HG03460 (cell line): ENCODE results near the gene WFIKKN1.

Experiments used
- ATAC-seq: cut with Tn5 transposase; IDR thresholded peaks from one replicate; pipeline ENCODE4 v1.9.1; 2021; ENCODE audit not compliant: unreplicated experiment

The WFIKKN1 gene

GRCh38 chr16:636206-637080, 5.7 kb downstream of the WFIKKN1 start, which contains the start of gene METTL26:
Gene METTL26, minus strand, starts transcription at chr16:636305. Its CDS starts 15 bp downstream, at chr16:636290.
- ATAC-seq = peak; percentile 68

DNA sequence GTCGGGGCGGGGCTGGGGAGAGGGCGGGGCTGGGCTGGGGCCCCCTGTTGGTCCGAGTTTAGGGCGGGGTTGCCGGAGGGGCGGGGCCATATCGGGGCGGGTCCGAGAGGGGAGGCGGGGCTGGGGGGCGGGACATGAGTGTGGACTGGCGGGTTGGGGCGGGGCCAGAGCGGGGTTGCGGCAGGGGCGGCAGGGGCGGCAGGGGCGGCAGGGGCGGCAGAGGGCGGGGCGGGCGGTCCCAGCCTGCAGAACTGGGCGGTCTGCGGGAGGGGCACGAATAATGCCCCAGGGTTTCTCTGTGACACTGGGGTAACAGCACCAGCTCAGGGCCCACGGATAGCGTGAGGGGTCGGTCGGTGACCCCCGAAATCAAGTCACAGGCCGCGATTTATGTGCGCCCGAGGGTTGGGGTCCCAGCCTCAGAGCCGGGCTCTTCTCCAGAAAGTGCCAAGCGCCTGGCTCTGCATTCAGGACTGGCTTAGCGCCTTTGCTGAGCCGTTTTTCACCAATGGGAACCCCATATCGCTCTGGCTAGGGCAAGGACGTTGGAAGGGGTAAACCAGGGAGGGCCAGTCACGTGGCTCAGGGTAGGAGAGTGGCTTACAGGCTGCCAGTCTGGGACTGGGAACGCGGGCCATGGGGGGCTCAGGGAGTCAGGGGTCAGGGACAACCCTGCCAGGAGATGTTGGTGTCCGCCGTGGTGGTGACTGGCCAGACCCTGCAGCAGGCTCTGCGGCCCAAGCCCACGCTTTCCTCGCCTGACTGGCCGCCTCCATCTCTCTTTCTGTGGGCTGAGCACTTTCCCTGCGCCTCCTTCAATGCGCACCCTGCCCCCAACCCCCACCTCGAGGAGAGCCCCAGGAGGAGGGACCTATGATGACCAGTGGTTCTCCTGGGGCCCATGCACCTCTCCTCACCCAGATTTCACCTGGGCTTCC, 6.6 kb downstream of the WFIKKN1 start:
- ATAC-seq = no peak

GRCh38 chr16:638034-638543, 7.3 kb downstream of the WFIKKN1 start:
- no peak for ATAC-seq

- ATAC-seq = no peak
Measured at GRCh38 chr16:638836-639235, 8.1 kb downstream of the WFIKKN1 start.

DNA sequence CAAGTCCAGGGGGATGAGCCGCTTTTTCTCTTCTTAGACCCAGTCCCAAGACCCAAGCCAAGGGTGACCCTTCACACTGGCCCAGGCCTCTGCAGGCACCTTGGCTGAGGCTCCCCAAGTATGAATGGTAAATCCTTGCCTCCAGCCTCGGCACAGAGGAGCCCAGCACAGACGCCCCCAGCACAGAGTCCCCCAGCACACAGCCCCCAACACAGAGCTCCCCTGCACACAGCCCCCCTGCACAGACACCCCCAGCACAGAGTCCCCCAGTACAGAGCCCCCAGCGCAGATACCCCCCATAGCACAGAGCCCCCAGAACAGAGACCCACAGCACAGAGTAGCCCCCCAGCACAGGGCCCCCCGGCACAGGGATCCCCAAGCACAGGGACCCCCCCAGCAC, 9.8 kb downstream of the WFIKKN1 start:
- no peak for ATAC-seq

- ATAC-seq = peak; percentile 46
Measured at GRCh38 chr16:641326-642188, 10.8 kb downstream of the WFIKKN1 start, which contains the start of gene MCRIP2. Gene MCRIP2, plus strand, starts transcription at chr16:641828. Its CDS starts 164 bp downstream, at chr16:641992.

DNA sequence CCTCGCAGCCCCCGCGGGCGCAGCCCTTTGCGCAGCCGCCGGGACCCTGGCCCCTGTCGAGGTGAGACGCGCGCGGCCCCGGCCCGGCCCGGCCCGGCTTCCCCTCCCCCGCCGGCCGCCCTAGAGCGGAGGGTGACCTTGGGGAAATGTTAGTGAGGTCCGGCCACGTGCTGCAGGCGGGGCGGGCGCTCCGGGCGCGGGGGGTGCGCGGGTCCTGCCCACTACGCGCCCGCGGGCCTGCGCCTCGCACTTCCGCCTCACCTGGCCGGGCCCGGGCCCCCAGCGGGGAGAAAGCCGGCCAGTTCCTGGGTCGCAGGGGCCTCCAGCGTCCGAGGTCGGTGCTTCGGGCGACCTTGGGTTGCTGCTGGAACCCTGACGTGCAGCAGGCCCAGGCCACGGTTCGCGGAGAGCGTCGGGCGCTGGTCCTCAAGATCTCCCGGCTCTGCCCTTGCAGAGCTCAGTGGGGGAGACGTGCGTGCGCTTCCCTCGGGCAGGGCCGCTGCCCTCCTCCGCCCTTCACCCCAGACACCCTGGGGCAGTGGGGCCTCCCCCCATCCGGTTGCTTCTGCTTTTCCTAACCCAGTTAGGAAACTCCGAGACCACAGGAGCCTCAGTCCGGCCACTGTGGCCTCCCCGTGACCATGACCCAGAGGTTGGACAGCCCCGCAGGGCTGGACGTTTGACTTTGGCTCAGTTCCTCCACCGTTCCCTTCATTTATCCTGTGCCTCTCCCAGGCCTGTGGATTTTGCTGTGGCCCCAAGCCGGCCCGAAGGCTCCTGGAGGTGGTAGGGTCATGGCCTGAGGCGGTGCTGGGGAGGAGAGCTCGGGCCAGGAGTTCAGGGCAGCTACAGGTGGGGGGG, 11.6 kb downstream of the WFIKKN1 start:
- ATAC-seq = peak; percentile 40

DNA sequence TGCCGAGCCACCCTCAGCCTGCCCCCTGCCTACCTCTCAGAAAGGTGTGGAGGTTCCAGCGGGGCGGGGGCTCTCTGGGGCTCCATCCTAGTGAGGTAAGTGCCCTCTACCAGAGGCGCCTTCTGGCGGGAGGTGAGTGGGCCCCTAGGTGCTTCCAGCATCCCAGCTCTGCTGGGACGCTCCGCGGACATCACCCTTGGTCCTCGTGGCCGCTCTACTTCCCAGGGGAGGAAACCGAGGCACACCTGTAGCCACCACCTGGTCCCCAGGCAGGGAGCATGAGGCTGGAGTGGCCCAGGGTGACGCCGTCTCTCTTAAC, 12.2 kb downstream of the WFIKKN1 start:
- no peak for ATAC-seq

DNA sequence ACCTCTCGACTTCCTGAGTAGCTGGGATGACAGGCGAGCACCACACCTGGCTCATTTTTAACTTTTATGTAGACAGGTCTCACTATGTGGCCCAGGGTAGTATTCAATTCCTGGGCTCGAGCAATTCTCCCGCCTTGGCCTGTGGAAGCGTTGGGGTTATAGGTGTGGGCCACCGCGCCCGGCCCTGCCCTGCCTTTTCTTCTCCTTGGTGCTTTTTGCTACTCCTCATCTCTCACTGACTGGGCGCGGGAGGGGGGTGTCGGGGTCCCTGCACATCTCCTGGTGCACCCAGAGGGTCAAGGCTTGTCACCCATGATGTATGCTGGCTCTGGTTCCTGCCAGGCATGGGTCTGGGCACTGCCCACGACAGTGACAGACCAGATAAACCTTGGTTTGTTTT, 13.8 kb downstream of the WFIKKN1 start:
- no peak for ATAC-seq

- ATAC-seq = no peak
Measured at GRCh38 chr16:645852-646678, 15.3 kb downstream of the WFIKKN1 start.

GRCh38 chr16:646679-647172, 15.9 kb downstream of the WFIKKN1 start:
- no peak for ATAC-seq

- no peak for ATAC-seq
Measured at GRCh38 chr16:647173-647902, 16.6 kb downstream of the WFIKKN1 start.

GRCh38 chr16:648071-648780, 17.4 kb downstream of the WFIKKN1 start:
- no peak for ATAC-seq

GRCh38 chr16:648781-649589, 18.2 kb downstream of the WFIKKN1 start, which contains the start of gene WDR90:
Gene WDR90, plus strand, starts transcription at chr16:649365. Its CDS starts 52 bp downstream, at chr16:649417.
- ATAC-seq = peak; percentile 82

DNA sequence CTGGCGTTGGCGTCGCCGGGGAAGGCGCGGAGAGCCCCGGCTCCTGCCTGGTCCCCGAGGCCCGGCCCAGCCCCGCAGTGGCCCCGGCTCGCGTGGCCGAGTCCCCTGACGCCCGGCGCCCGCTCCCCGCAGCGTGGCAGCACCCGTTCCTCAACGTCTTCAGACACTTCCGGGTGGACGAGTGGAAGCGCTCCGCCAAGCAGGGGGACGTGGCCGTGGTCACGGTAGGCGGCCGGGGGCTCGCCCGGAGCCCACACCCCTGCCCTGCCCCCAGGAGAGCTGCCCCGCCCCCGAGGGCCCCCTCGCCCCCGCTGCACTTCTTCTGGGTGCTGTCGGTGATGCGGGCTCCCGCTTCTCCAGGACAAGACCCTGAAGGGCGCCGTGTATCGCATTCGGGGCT, 18.8 kb downstream of the WFIKKN1 start:
- peak; percentile 20 for ATAC-seq

DNA sequence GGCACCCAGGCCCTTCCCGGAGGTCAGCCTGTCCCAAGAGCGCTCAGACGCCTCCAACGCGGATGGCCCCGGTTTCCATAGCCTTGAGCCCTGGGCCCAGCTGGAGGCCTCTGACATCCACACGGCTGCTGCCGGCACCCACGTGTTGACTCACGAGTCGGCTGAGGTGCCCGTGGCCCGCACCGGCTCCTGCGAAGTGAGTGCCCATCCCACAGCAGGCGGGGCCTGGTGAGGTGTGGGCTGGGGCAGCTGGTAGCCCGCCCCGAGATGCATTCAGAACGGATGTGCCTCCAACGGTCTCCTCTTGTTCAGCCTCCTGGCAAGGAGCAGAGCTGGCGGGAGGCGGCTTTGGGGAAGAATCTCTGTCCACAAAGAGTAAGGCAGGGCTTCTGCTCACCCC, 21.1 kb downstream of the WFIKKN1 start:
- ATAC-seq = no peak
